ENCODE results near the gene OR10V1. TPM values are rescaled to one million over a fixed set of nuclear protein-coding genes. Genes with fewer than 3 reads are reported as not detected.
"Not testable (repeated sequence)": the region's sequence is repeated elsewhere in the genome, so short reads cannot be mapped to it uniquely, and the experiment has no call there.

OR10V1 gene
- total RNA-seq, 1 experiment from 2014 or later: not detected

GRCh38 chr11:59727426-59727825 is 13.8 kb upstream of the OR10V1 start:
- in situ Hi-C loops (cut with HindIII; ENCODE audit: low pct_unique_long_range_greater_than_20kb, low sequenced_read_pairs): no loop called here
- DNase-seq (ENCODE audit: low read depth, low spot score): no peak

GRCh38 chr11:59724066-59724465 is 10.4 kb upstream of the OR10V1 start:
- in situ Hi-C loops (cut with HindIII; ENCODE audit: low pct_unique_long_range_greater_than_20kb, low sequenced_read_pairs): no loop called here
- DNase-seq (ENCODE audit: low read depth, low spot score): no peak

- no peak for DNase-seq (ENCODE audit: low read depth, low spot score)
- in situ Hi-C loops (cut with HindIII; ENCODE audit: low pct_unique_long_range_greater_than_20kb, low sequenced_read_pairs): no loop called here
Observed at GRCh38 chr11:59719556-59719955, 5.9 kb upstream of the OR10V1 start.

- in situ Hi-C loops (cut with HindIII; ENCODE audit: low pct_unique_long_range_greater_than_20kb, low sequenced_read_pairs): no loop called here
- no peak for DNase-seq (ENCODE audit: low read depth, low spot score)
Observed at GRCh38 chr11:59716051-59716450, 2.4 kb upstream of the OR10V1 start.

GRCh38 chr11:59710136-59710847 is 3.4 kb downstream of the OR10V1 start:
- in situ Hi-C loops (cut with HindIII; ENCODE audit: low pct_unique_long_range_greater_than_20kb, low sequenced_read_pairs): no loop called here
- no peak for DNase-seq (ENCODE audit: low read depth, low spot score)

GRCh38 chr11:59708537-59708936 is 5.1 kb downstream of the OR10V1 start:
- DNase-seq (ENCODE audit: low read depth, low spot score): no peak
- in situ Hi-C loops (cut with HindIII; ENCODE audit: low pct_unique_long_range_greater_than_20kb, low sequenced_read_pairs): no loop called here

GRCh38 chr11:59707371-59707770 is 6.3 kb downstream of the OR10V1 start:
- in situ Hi-C loops (cut with HindIII; ENCODE audit: low pct_unique_long_range_greater_than_20kb, low sequenced_read_pairs): no loop called here
- no peak for DNase-seq (ENCODE audit: low read depth, low spot score)

GRCh38 chr11:59706518-59707285 is 6.9 kb downstream of the OR10V1 start:
- DNase-seq (ENCODE audit: low read depth, low spot score): peak; percentile 95
- in situ Hi-C loops (cut with HindIII; ENCODE audit: low pct_unique_long_range_greater_than_20kb, low sequenced_read_pairs): no loop called here

GRCh38 chr11:59705294-59705693 is 8.4 kb downstream of the OR10V1 start:
- in situ Hi-C loops (cut with HindIII; ENCODE audit: low pct_unique_long_range_greater_than_20kb, low sequenced_read_pairs): no loop called here
- no peak for DNase-seq (ENCODE audit: low read depth, low spot score)

GRCh38 chr11:59703515-59703914 is 10.1 kb downstream of the OR10V1 start:
- DNase-seq (ENCODE audit: low read depth, low spot score); in situ Hi-C loops (cut with HindIII; ENCODE audit: low pct_unique_long_range_greater_than_20kb, low sequenced_read_pairs): not testable (repeated sequence)

GRCh38 chr11:59700157-59700556 is 13.5 kb downstream of the OR10V1 start:
- in situ Hi-C loops (cut with HindIII; ENCODE audit: low pct_unique_long_range_greater_than_20kb, low sequenced_read_pairs); DNase-seq (ENCODE audit: low read depth, low spot score): not testable (repeated sequence)

- in situ Hi-C loops (cut with HindIII; ENCODE audit: low pct_unique_long_range_greater_than_20kb, low sequenced_read_pairs): no loop called here
- no peak for DNase-seq (ENCODE audit: low read depth, low spot score)
Observed at GRCh38 chr11:59698506-59698905, 15.1 kb downstream of the OR10V1 start.

- in situ Hi-C loops (cut with HindIII; ENCODE audit: low pct_unique_long_range_greater_than_20kb, low sequenced_read_pairs): no loop called here
- DNase-seq (ENCODE audit: low read depth, low spot score): no peak
Observed at GRCh38 chr11:59692915-59693314, 20.7 kb downstream of the OR10V1 start.

- no peak for DNase-seq (ENCODE audit: low read depth, low spot score)
- in situ Hi-C loops (cut with HindIII; ENCODE audit: low pct_unique_long_range_greater_than_20kb, low sequenced_read_pairs): no loop called here
Observed at GRCh38 chr11:59691156-59691555, 22.5 kb downstream of the OR10V1 start.

- peak; percentile 72 for DNase-seq (ENCODE audit: low read depth, low spot score)
- in situ Hi-C loops (cut with HindIII; ENCODE audit: low pct_unique_long_range_greater_than_20kb, low sequenced_read_pairs): no loop called here
Observed at GRCh38 chr11:59689015-59689414, 24.6 kb downstream of the OR10V1 start.

GRCh38 chr11:59681260-59681725 is 32.4 kb downstream of the OR10V1 start:
- DNase-seq (ENCODE audit: low read depth, low spot score); in situ Hi-C loops (cut with HindIII; ENCODE audit: low pct_unique_long_range_greater_than_20kb, low sequenced_read_pairs): not testable (repeated sequence)

GRCh38 chr11:59680287-59681154 is 33.1 kb downstream of the OR10V1 start:
- in situ Hi-C loops (cut with HindIII; ENCODE audit: low pct_unique_long_range_greater_than_20kb, low sequenced_read_pairs): no loop called here

GRCh38 chr11:59679347-59679746 is 34.3 kb downstream of the OR10V1 start:
- DNase-seq (ENCODE audit: low read depth, low spot score): no peak
- in situ Hi-C loops (cut with HindIII; ENCODE audit: low pct_unique_long_range_greater_than_20kb, low sequenced_read_pairs): no loop called here

More at GRCh38 chr11:59680287-59681154, 33.1 kb downstream of the OR10V1 start:
- peak; percentile 90 for DNase-seq (ENCODE audit: low read depth, low spot score)

All from SK-MEL-5 (cell line).